SK-N-SH (cell line): ENCODE results near the gene AKT3. TPM values are rescaled to one million over a fixed set of nuclear protein-coding genes. Genes with fewer than 3 reads are reported as not detected.

Experiments
- CTCF ChIA-PET: fragments of 300-600, 350-600 bp; formaldehyde crosslinking; extraction: SDS; loops from one replicate; lab custom pipeline; 2021; lab: Yijun Ruan, JAX
- POLR2A ChIA-PET: fragments of 350-600 bp; sonication (Branson Sonifier 250); formaldehyde crosslinking; extraction: SDS; loops from one replicate; lab custom pipeline; 2020; ENCODE audit warnings: antibody characterized with exemption, inconsistent platforms; lab: Yijun Ruan, JAX
- DNase-seq: peaks from one replicate; pipeline ENCODE4 v3.0.0; 2012
- H2AFZ ChIP-seq: fragments of 200-600 bp; sonication (generic); 2 replicates; pipeline ENCODE4 v1.8.1; 2016; ENCODE audit warnings: antibody characterized with exemption, mild to moderate bottlenecking, low read depth
- H3F3A ChIP-seq: fragments of 200-600 bp; sonication (generic); replicated peaks from 2 replicates; pipeline ENCODE3; 2016; ENCODE audit warnings: antibody characterized with exemption, mild to moderate bottlenecking; ENCODE audit not compliant: insufficient read depth
- H3K27ac ChIP-seq, 2 experiments: fragments of 200-500 bp in 1 of 2; fragments of 200-600 bp in 1 of 2; sonication (Bioruptor generic) in 1 of 2; sonication (generic), shearing (Covaris generic) in 1 of 2; 2 replicates each; pipeline versions ENCODE4 v1.5.1 to v1.6.1; 2014 to 2016; ENCODE audit warnings: low read depth in 2 of 2, inconsistent platforms in 1 of 2, low read length in 1 of 2, mild to moderate bottlenecking in 1 of 2, mixed read lengths in 1 of 2
- H3K27me3 ChIP-seq: fragments of 200-600 bp; sonication (generic), shearing (Covaris generic); 2 replicates; pipeline ENCODE4 v1.6.1; 2016; ENCODE audit warnings: mixed run types; ENCODE audit not compliant: insufficient read depth
- H3K36me3 ChIP-seq, 2 experiments: fragments of 200-500 bp in 1 of 2; fragments of 200-600 bp in 1 of 2; sonication (Bioruptor generic) in 1 of 2; sonication (generic) in 1 of 2; replicated peaks in 1 of 2; 2 replicates each; pipeline versions ENCODE3 to v1.5.1; 2014 to 2016; ENCODE audit warnings: low read length in 1 of 2, mild to moderate bottlenecking in 1 of 2; ENCODE audit not compliant: insufficient read depth in 2 of 2, control insufficient read depth in 1 of 2
- H3K4me1 ChIP-seq, 2 experiments: fragments of 200-500 bp in 1 of 2; fragments of 200-600 bp in 1 of 2; sonication (Bioruptor generic) in 1 of 2; sonication (generic), shearing (Covaris generic) in 1 of 2; 2 replicates each; pipeline versions ENCODE4 v1.5.1 to v1.6.1; 2014 to 2016; ENCODE audit warnings: low read depth in 1 of 2, low read length in 1 of 2, mixed run types in 1 of 2; ENCODE audit not compliant: insufficient read depth in 2 of 2, control insufficient read depth in 1 of 2
- H3K4me2 ChIP-seq: fragments of 200-600 bp; sonication (generic), shearing (Covaris generic); 2 replicates; pipeline ENCODE4 v1.6.1; 2017; ENCODE audit warnings: mixed run types
- H3K4me3 ChIP-seq, 2 experiments: fragments of 200-500 bp in 1 of 2; fragments of 200-600 bp in 1 of 2; sonication (Bioruptor generic) in 1 of 2; sonication (generic), shearing (Covaris generic) in 1 of 2; 2 replicates each; pipeline versions ENCODE4 v1.5.1 to v1.8.1; 2014 to 2016; ENCODE audit warnings: low read depth in 2 of 2, inconsistent platforms in 1 of 2, low read length in 1 of 2, mild to moderate bottlenecking in 1 of 2, mixed read lengths in 1 of 2, moderate library complexity in 1 of 2
- H3K79me2 ChIP-seq: fragments of 200-600 bp; sonication (generic); 2 replicates; pipeline ENCODE4 v1.8.1; 2017; ENCODE audit warnings: mild to moderate bottlenecking; ENCODE audit not compliant: insufficient read depth
- H3K9ac ChIP-seq: fragments of 200-600 bp; sonication (generic); 2 replicates; pipeline ENCODE4 v1.6.1; 2017; ENCODE audit warnings: mixed run types
- H3K9me2 ChIP-seq: fragments of 200-600 bp; sonication (generic); 2 replicates; pipeline ENCODE4 v1.6.1; 2017; ENCODE audit warnings: mixed run types
- H3K9me3 ChIP-seq: fragments of 200-600 bp; sonication (generic); 2 replicates; pipeline ENCODE4 v1.6.1; 2017; ENCODE audit warnings: mixed run types, mild to moderate bottlenecking, moderate library complexity
- H4K20me1 ChIP-seq: fragments of 200-600 bp; sonication (generic); 2 replicates; pipeline ENCODE4 v1.6.1; 2017; ENCODE audit warnings: mild to moderate bottlenecking, mixed run types; ENCODE audit not compliant: insufficient read depth
- CHD2 ChIP-seq: fragments of 150-350 bp; IDR thresholded peaks from 2 replicates; pipeline ENCODE4 v1.6.1; 2018; ENCODE audit warnings: low read length; ENCODE audit not compliant: partially characterized antibody
- CTCF ChIP-seq: fragments of 200-600 bp; sonication (generic); IDR thresholded peaks from 2 replicates; pipeline ENCODE4 v1.6.1; 2017; ENCODE audit warnings: antibody characterized with exemption, mild to moderate bottlenecking, moderate library complexity
- ELF1 ChIP-seq: IDR thresholded peaks from 2 replicates; pipeline ENCODE4 v1.4.0; 2012
- FOSL2 ChIP-seq: IDR thresholded peaks from 2 replicates; pipeline ENCODE4 v1.4.0; 2012; ENCODE audit warnings: low read depth, mild to moderate bottlenecking, moderate library complexity, borderline replicate concordance
- FOXJ3 ChIP-seq: sonication (generic); formaldehyde crosslinking; IDR thresholded peaks from 2 replicates; pipeline ENCODE4 v1.5.1; 2020; ENCODE audit warnings: mild to moderate bottlenecking, missing genetic modification reagents
- GABPA ChIP-seq: IDR thresholded peaks from 2 replicates; pipeline ENCODE4 v1.4.0; 2012; ENCODE audit warnings: low read depth, mild to moderate bottlenecking
- GATA2 ChIP-seq: sonication (generic); formaldehyde crosslinking; IDR thresholded peaks from 2 replicates; pipeline ENCODE4 v1.5.0; 2020; ENCODE audit warnings: mild to moderate bottlenecking, missing genetic modification reagents
- IRF3 ChIP-seq: fragments of 150-350 bp; IDR thresholded peaks from 2 replicates; pipeline ENCODE4 v1.6.1; 2016; ENCODE audit warnings: mild to moderate bottlenecking, low read depth, low read length
- JUND ChIP-seq: IDR thresholded peaks from 2 replicates; pipeline ENCODE4 v1.4.0; 2012
- MXI1 ChIP-seq: IDR thresholded peaks from 2 replicates; pipeline ENCODE4 v1.6.1; 2012; ENCODE audit warnings: mild to moderate bottlenecking, low read depth, low read length, improper control_type of control experiment
- REST ChIP-seq: IDR thresholded peaks from 2 replicates; pipeline ENCODE4 v1.6.1; 2012; ENCODE audit warnings: mild to moderate bottlenecking, low read depth, low read length, moderate library complexity
- RXRA ChIP-seq: IDR thresholded peaks from 2 replicates; pipeline ENCODE4 v1.4.0; 2012; ENCODE audit warnings: low read depth, mild to moderate bottlenecking, borderline replicate concordance
- SIN3A ChIP-seq: IDR thresholded peaks from 2 replicates; pipeline ENCODE4 v1.6.1; 2012; ENCODE audit warnings: low read depth, mild to moderate bottlenecking, low read length, moderate library complexity, borderline replicate concordance
- SMC3 ChIP-seq: IDR thresholded peaks from 2 replicates; pipeline ENCODE4 v1.6.1; 2012; ENCODE audit warnings: low read depth, low read length, improper control_type of control experiment
- TCF12 ChIP-seq: IDR thresholded peaks from 2 replicates; pipeline ENCODE4 v1.4.0; 2012
- USF1 ChIP-seq: IDR thresholded peaks from 2 replicates; pipeline ENCODE4 v1.4.0; 2012; ENCODE audit warnings: low read depth, borderline replicate concordance
- ZBTB33 ChIP-seq: IDR thresholded peaks from 2 replicates; pipeline ENCODE4 v1.4.0; 2012; ENCODE audit warnings: low read depth, borderline replicate concordance
- polyA plus RNA-seq, 3 experiments: library from polyadenylated mRNA; depleted of rRNA; stranded (reverse); fragments of >200 nt; gene quantifications; 2 replicates each; pipeline ENCODE4 v1.2.3, GENCODE V29; 2012

AKT3 gene
- polyA plus RNA-seq, 1 of the 3 experiments (the other 2 are of a cell fraction): 12.7 TPM

GRCh38 chr1:243686159-243686558, 163.9 kb downstream of the AKT3 start (continued):
- TF ChIP-seq TCF12: no peak
- no peak for TF ChIP-seq GABPA
- TF ChIP-seq, all 33 proteins: peak for 0

- Histone ChIP-seq H3K9me3 (no peaks in the 10 kb centered on the region), H3K27ac (no peak overlapping the region), H3K36me3 (peaks cover 12 to 31% of the 10 kb centered on the region in 2 experiments), H3K79me2 (peaks cover 13% of the 10 kb centered on the region), H3K27me3 (no peaks in the 10 kb centered on the region), H3K4me2 (no peak overlapping the region), H4K20me1 (no peaks in the 10 kb centered on the region), H3K9ac (no peak overlapping the region), H3F3A (peaks cover 13% of the 10 kb centered on the region)
- CTCF ChIA-PET: no interaction called here
- POLR2A ChIA-PET: no interaction called here
- no peak for TF ChIP-seq USF1
- TF ChIP-seq CTCF: no peak
- TF ChIP-seq CHD2: no peak
- TF ChIP-seq ELF1: no peak
- TF ChIP-seq IRF3: no peak
- no peak for TF ChIP-seq FOXJ3
- TF ChIP-seq GABPA: no peak
- TF ChIP-seq REST: no peak
- TF ChIP-seq SMC3: no peak
- TF ChIP-seq MXI1: no peak
- TF ChIP-seq GATA2 (CRISPR knock-in tag): no peak
- no peak for TF ChIP-seq JUND
- TF ChIP-seq SIN3A: no peak
- TF ChIP-seq RXRA: no peak
- TF ChIP-seq ZBTB33: no peak
- TF ChIP-seq FOSL2: no peak
- TF ChIP-seq, all 33 proteins: peak for 0
- DNase-seq: no peak
- H3K9me2 ChIP-seq: no peaks in the 10 kb centered on the region
- H3K4me1 ChIP-seq: no peaks in the 10 kb centered on the region; a peak in 2 of 4 replicates
- no peak overlapping the region for H2AFZ ChIP-seq
- H3K4me3 ChIP-seq: no peak overlapping the region
Measured at GRCh38 chr1:243680860-243681259, 169.2 kb downstream of the AKT3 start.
